Thyroid gland (tissue), 4 donors: Measurements from ENCODE around the gene TECTB.

Experiments used
- CTCF ChIP-seq, 6 experiments: fragments of 200-600 bp in 3 of 6; fragments of 450-650 bp in 3 of 6; sonication (generic) in 3 of 6; IDR thresholded peaks; one replicate each; pipeline ENCODE4 v1.5.1; 2016 to 2019; ENCODE audit warnings: antibody characterized with exemption in 6 of 6, mild to moderate bottlenecking in 2 of 6, inconsistent platforms in 1 of 6, moderate library complexity in 1 of 6
- POLR2A ChIP-seq, 2 donors: fragments of 450-650 bp; IDR thresholded peaks; one replicate each; pipeline ENCODE4 v1.6.1; 2017; ENCODE audit warnings: antibody characterized with exemption in 2 of 2, mild to moderate bottlenecking in 2 of 2, moderate library complexity in 1 of 2

GRCh38 chr10:112271982-112272381 is 11.2 kb upstream of the TECTB start:
- TF ChIP-seq POLR2A (IDR thresholded peaks at IDR 0.05), result no peak
- no peak for TF ChIP-seq CTCF (IDR thresholded peaks at IDR 0.05)
